Stimulated activated CD4-positive, alpha-beta T cell treated with anti-CD3 and anti-CD28 coated beads, TNF-alpha, amount 100 ng/mL, for 24 hours (primary cell): Measurements from ENCODE around the gene ELOVL3.
"Not testable (repeated sequence)": the region's sequence is repeated elsewhere in the genome, so short reads cannot be mapped to it uniquely, and the experiment has no call there.

Experiments
- DNase-seq, 3 experiments: peaks; one replicate each; pipeline ENCODE4 v3.0.0-alpha.2; 2020; ENCODE audit warnings: low read depth in 3 of 3

ELOVL3 gene

GRCh38 chr10:102252508-102252907 lies 26.4 kb downstream of the ELOVL3 start:
- not testable (repeated sequence) for DNase-seq

DNA sequence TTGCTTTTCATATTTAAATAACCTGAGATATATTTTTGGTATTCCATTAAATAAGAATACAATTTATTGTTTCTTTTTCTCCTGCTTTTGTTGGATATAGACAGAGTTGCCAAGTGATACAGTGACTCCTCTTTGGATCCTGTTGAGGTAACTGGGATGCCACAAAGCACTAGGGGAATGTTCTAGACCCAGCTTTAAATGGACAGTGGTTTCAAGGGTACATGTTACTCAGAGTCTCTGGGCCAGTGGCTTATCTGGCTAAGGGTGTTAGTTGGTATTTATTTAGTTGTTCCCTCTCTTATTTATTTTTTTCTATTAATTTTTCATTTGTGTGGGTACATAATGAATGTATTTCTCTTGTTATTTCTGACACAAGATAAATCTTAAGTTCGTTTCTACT lies 28.3 kb downstream of the ELOVL3 start:
- DNase-seq: no peak

GRCh38 chr10:102255404-102255803 lies 29.3 kb downstream of the ELOVL3 start:
- no peak for DNase-seq

DNA sequence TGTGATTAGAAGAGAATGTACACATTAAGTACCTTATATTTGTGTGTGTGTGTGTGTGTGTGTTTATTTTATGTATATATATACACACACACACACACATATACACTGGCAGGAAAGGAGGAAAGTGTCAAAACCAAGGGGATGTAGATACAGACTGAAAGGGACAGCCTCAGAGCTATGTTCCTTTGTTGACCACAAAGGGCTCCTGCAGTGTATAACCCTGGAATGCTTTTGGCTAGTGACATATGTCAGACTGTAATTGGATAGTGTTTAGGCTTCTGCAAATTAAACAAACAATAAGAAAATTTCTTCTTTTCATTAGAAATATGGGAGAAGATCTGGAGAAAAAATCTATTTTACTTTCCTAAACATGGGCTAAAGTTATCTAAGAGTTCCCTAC lies 35.1 kb downstream of the ELOVL3 start:
- no peak for DNase-seq

GRCh38 chr10:102261842-102262241 lies 35.7 kb downstream of the ELOVL3 start:
- no peak for DNase-seq

DNA sequence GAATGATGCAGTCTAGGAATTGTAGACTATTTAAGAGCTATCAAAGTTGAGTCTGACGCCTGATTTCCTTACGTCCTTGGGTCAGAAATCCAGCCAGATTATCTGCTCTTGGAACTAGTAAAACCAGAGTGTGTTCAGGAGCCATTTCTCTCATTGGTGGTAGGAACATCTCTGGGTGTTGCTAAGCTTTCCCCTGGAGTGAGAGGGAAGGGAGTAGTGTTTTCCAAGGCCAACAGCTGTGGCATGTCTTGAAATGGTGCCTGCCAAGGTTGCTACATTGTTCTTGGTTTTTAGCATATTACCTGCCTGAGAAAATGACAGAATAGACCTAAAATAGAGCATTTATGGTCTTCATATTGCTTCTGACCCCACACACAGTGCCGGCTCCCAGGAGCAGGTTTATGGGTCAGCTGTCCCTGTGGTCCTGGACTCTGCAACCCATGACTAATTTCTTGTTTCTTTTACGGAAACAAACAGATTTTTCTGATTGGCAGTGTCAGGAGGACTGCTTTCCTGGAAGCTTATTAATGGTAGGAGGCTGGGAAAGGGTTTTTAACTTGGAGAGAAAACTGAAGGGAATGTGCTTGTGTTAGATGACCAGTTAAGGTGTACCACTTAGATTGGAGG lies 36.8 kb downstream of the ELOVL3 start:
- DNase-seq: no peak

DNA sequence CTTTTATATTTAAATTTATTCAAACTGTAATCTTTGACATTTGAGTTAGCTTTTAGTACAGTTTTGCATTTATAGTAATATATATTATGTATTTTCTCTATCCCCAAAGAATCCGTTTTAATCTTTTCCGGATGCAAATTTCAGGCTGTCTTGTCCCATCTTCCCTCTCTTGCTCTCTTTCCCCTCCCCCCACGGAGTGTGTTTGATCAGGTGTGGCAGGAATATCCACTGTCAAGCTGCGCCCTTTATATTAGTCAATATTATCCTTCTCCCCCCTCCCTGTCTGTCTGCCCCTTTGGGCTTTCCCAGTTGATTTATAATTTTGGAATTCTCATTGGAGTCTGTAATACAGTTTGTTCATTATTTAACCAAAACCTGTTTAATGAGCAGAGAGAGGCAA lies 38.3 kb downstream of the ELOVL3 start:
- DNase-seq: no peak

GRCh38 chr10:102266670-102267069 lies 40.6 kb downstream of the ELOVL3 start:
- DNase-seq: no peak

GRCh38 chr10:102267748-102268147 lies 41.6 kb downstream of the ELOVL3 start:
- no peak for DNase-seq

DNA sequence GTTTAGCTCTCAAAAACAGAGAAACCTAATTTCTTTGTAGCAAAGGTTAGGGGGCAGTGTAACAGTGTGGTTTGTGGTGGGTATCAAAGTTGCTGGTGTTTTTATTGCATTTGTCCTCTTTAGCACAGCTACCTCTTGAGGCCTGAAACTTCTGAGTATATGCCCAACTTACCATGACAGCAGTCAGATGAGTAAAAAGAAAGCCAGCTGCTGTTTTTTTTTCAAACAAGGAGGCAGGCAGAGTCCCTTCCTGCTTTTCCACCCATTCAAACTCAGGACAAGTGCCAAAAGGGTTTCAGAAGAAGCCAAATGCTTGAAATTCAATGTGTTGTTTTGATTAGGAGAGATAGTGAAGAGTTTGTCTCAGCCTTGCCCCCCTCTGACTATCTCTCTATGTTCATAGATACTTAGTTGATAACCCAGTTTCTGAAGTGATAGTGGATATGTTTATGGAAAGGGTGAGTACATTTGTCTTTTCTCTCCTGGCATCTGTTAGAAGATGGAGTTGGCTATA lies 42.3 kb downstream of the ELOVL3 start:
- no peak for DNase-seq

DNA sequence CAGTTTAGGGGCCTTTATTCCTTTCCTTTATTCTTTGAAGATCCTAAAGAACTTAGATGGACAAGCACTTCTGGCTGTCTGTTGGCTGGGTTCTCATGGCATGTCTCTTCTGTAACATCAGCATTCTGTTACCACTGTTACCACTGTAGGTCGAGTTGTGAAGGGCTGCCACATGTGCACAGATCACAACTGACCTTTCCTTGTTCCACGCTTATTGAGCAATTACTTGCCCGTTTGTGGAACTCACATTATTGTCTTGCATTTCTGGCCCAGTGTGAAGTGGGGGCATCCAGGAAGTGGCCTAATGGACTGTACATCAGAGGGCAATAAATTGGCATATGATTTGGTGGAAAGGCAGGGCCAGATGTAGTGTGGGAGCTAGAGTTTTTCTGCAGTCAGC lies 42.9 kb downstream of the ELOVL3 start:
- no peak for DNase-seq

GRCh38 chr10:102274062-102274461 lies 48.0 kb downstream of the ELOVL3 start:
- DNase-seq: no peak

- no peak for DNase-seq
Observed at GRCh38 chr10:102275343-102275742, 49.2 kb downstream of the ELOVL3 start.

DNA sequence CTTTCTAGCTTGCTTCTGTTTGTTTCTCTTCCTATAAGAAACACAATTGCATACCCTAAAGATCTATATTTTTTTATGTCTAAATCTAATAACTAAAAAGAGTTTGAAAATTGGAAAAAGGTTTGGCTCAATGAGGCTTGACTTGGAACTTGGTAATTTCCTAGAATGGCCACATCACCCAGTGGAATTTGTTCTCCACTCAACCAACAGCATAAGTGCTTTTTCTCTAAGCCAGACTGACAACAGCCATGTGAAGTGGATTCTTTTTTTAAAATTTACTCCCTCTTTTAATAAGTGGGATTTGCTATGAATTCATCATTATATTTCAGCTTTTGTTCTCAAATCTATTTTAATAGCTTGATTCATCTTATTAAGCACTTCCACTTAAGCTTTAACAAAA lies 53.0 kb downstream of the ELOVL3 start:
- no peak for DNase-seq
